ENCODE data around the gene ITGA5. TPM values are rescaled to one million over a fixed set of nuclear protein-coding genes. Genes with fewer than 3 reads are reported as not detected.

The ITGA5 gene
- total RNA-seq, 1 donor from 2014 or later = 52.3 TPM

DNA sequence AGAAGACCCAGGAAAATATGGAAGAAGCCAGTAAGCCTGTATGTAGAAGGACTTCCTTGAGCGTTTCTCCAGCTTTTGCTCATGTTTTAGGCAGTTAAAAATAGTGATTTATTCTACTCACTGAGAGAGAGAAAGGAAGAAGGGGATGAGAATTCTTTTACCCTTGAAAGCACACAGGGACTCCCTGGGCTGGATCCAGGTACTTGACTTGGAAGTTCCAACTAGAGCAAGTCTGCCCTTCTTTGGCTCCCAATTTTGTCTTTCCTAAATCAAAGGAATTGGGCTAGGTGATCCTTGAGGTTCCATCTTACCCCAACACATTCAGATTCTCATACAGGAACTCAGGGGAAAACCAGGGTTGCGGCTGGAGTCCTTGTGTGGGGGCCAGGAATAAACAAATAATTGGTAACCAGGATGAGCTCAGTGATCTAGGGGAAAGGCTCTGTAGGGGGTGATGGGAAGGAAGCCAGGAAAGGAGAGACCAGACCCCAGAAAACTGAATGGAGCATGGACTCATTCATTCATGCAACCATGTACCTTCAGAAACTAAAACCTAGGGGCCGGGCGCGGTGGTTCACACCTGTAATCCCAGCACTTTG is 11.5 kb upstream of the ITGA5 start:
- DNase-seq = no peak

GRCh38 chr12:54429014-54429471 is 10.0 kb upstream of the ITGA5 start:
- DNase-seq = no peak

DNA sequence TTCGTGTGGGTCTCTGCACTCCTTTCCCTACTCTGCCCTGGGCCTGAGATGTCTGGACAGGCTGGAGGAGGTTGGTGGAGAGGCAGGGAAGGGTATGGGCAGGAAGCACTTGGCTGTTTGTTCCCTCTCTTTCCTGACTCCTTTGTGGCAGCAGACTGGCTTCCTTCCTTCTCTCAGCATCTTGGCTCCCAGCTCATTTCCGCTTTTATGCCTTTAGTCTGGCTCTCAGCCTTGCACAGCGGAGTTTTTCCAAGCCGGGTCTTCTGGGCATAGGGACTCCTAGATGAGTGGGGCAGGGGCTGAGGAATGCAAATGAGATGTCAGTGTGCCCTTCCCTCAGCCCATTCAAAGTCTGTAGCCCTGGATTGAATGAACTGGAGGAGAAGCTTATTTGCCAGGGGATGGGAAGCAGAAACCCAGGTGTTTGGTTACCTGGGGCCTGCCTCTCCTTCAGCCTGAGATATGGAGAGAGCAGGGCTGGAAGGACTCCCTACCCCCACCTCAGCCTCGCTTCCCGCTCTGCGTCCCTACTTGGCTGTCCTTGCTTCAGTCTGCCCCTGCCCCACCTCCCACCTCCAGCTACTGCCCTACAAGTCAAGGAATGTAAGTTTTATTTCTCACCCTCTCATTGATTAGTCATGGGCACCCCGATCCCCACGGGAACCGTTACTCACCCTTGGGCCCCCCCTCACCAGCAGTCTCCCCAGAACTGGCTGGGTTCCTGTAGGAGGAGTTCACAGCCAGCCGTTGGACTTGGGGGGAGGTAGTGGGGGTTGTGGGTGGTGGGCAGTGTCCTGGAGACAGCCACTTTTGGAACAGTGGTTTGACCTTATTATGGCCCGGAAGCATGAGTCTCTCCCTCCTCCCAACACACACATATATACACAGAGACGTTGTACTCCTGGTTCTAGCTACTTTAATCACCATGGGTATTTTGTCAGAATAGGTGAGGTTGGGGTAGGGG is 9.3 kb upstream of the ITGA5 start:
- DNase-seq = peak; percentile 21

DNA sequence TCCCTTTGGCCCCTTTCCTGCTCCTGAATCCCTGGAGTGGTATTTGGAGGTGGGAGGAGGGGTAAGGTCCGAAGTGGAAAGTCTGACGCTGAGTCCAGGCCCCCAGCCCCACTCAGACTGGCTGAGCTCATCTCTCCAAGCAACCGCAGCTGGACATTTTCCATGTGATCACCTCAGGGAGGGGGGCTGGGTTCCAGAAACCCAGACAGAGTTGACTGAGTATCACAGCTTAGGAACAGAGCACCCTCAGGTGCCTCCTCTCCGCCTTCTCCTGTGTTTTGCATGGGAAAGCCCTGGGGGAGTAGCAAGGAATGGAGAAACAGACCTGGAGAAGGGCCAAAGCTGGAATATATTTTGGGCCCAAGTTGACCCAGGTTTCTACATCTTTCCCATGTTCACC is 8.0 kb upstream of the ITGA5 start:
- DNase-seq = peak; percentile 7

DNA sequence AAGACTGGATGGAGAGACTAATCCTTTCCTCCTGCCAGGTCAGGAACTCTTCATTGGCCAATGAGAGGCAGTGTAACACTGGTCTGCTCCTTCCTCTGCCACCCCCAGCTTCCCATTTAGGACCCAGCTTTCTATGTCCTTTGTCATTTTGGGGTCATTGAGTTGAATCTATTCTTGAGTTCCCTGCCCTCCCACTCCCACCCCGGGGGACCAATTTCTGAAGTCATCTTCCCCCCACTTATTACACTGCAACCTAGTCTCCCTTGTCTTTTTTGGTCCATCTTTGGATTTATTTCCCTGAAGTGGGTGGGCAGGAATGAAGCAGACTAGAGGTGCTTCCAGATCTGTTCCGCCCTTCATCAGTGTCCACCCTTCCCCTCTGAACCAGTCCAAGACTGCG is 7.6 kb upstream of the ITGA5 start:
- no peak for DNase-seq

DNA sequence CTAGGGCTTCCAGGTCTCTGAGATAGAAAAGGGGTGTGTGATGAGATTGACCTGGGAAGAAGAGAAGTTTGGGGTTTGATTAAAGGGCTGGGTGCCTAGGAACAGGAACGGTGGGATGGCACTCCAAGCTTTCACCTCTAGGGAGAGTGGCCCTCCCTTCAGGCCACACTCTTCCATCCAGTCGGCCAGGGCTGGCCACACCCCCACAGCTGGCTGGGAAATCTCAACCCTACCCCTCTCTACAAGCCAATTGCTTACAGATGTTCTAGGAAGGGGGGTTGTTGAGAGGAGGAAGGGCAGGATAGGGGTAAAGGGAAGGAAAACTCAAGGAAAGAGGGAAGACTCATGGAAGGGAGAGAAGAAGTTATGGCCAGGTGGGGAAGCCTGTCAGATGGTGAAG is 6.6 kb upstream of the ITGA5 start:
- peak; percentile 41 for DNase-seq

DNA sequence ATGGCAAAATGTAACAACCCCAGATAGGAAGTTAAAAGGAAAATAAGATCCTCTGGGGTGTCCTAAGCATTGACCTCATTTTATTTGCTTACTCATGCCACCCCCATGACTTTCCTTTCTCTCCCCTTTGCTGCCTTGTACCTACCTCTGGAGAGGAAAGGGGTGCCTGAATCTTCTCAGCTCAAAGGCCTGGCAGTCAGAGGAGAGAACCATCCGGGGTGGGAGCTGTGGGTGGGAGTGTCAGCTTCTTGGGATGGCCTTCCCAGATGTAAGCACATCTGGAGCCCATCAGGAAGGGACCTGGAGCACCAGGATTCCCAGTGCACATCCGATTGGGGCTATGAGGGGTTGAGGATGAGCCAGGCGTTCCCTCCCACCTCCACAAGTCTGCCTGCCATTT is 5.2 kb upstream of the ITGA5 start:
- peak; percentile 10 for DNase-seq

GRCh38 chr12:54423816-54424150 is 4.7 kb upstream of the ITGA5 start:
- no peak for DNase-seq

- no peak for DNase-seq
Measured at GRCh38 chr12:54421879-54422250, 2.8 kb upstream of the ITGA5 start.

DNA sequence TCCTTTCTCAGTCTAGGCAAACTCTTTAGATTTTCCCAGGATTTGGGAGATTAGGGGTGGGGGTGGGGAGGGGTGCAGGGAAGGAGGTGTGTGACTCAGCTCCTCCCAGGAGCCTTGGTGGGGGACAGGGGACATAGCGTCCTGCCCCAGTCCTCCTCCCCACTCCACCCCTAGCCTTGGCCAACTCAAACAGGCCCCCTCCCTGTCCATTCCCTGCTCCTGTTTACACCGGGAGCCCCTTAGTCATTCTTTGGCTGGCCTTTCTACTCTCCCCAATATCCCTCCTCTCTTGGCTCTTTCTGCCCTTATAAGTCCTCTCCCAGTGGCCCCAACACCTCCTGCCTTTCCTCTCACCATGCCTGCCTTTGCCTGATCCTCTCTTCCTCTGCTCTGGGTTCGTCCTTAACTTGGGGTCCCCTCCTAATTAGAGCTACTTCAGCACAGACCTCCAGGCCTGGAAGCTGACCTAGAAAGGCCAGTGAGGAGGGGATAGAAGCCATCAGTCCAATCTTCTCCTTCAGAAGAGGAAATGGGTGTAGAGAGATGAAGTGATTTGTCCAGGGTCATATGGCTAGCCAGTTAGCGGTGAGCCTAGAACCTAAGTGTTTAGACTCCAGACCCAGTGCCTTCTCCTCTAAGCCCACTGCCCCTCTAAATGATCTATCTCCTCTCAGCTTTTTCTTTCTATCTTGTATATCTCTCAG is 2.3 kb upstream of the ITGA5 start:
- no peak for DNase-seq

GRCh38 chr12:54420766-54421144 is 1.7 kb upstream of the ITGA5 start:
- no peak for DNase-seq

DNA sequence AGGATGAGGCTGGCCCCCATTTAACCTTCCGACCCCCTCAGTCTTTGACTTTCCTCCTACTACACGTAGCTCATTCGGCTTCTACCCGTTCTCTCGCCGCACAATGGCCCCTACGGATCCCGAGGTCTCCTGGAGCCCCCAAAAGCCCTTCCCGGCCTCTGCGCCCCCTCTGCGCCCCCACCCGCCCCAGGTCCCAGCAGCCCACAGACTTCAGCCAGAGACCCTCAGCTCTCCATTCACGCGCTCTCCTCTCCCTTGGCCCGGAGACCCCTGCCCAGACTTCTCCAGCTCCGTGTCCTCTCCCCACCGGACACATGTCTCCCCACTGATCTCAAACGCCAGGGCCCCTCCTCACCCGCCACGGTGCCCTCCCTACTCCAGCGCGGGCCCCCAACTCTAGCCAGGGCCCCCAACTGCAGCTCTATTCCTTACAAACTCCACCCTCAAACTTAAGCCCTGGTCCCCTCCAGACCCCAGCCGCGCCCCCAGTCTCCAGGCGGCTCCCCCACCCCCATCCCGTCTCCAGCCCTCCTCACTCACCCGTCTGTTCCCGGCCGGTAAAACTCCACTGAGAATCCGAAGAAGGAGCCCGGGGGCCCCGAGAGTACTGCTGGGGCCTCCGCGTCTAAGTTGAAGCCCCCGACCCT is 502 bp downstream of the ITGA5 start:
- DNase-seq = no peak

DNA sequence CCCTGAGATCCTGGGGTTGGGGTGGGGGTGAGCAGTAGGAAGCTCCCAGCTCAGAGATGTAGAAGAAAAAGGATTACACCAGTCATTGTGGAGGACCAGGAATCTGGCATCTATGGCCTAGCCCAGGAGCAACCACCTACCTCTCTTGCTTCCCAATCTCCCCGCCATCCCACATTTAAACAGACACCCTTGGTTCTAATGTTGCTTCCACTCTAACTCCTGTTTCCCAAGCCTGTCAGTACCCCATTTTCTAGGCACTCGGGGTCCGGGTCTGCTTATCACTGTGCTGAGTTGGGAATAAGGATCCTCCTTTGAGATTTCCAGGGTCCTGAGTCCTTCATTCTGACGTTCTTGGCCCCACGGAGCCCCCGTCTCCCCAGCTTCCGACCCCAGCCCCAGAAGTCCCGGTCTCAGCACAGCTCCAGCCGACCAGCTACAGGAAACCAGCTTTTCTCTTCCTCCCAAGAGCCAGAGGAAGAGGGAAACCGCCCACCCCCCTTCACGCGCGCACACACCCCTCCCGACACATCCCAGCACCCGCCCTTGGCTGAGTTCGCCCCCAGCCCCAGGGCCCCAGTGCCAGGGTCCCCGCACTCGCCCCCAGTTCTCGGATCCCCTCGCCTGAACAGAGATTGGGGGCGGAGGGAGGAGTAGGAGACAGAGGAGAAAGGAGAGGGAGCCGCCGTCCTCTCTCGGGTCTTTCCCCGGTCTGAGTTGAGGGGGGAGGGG is 1.2 kb downstream of the ITGA5 start:
- DNase-seq = peak; percentile 16

DNA sequence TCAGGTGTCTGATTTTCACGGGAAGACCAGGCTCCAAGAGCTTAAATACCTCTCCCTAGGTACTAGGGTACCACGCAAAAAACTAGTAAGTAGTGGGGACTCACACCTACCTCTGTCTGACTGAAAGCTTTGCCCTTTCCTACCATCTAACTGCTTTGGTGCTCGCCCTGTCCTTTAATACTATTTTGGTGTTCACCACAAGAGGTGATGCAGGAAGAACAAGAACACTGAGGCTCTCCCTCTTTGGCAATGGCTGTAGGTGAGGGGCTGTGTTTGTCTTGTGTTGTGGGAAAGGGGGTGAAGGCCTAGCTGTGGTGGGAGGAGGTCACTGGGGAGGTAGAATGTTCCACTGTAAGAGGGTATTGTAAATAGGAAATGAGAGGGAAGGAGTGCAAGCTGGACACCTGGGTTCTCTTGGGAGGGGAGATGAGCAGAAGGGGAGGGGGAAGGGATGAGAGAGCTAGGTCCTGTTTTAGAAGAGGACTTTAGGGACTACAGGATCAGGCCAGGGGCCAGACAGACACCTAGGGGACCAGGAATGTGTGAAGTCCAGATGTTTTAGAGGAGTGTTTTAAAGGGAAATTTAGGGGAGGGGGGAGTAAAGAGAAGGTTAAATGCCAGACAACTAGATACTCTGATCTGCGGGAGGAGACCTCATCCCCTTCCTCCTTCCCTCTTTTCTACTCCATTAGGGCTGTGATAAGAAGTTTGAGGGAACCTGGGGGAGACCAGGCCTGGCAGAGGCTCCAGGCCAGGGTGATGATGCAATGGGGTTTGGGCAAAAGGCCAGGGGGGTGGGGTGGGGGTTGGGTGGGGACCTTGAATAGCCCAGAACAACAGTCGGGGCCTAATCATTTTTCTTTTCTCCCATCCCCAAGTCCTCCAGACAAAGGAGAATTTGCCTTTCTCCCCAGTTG is 2.1 kb downstream of the ITGA5 start:
- no peak for DNase-seq

DNA sequence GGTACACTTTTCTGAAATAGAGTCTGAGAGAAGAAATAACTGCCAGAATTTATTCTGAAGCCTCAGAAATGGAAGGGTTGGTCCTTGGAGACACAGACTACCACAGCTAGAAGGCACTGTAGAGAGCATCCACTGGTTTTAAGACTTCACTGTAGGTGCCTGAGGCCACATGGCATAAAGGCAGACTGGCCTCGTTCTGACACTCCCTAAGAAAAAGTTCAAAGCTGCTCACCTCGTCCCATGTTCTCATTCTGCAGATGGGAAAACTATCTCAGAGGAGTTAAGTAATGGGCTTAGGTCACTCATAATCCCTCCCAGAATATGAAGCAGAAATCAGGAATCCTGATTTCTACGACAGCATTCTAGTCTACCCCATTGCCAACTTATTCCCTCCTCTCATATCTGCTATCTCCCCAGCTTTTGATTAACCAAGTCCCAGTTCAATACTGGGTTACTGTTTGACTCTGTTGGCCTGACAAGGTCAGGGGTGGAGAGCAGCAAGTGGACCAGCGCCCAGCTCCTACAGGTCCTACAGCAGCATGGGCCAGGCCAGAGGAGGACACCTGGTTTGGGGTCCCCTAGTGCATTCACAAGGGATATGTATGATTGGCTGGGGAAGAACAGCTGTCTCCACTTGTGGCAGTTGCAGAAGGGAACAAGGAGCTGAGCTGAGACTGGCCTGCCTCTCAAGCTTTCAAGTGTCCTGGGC is 3.7 kb downstream of the ITGA5 start:
- no peak for DNase-seq

- DNase-seq = no peak
Measured at GRCh38 chr12:54413284-54414190, 5.5 kb downstream of the ITGA5 start.

DNA sequence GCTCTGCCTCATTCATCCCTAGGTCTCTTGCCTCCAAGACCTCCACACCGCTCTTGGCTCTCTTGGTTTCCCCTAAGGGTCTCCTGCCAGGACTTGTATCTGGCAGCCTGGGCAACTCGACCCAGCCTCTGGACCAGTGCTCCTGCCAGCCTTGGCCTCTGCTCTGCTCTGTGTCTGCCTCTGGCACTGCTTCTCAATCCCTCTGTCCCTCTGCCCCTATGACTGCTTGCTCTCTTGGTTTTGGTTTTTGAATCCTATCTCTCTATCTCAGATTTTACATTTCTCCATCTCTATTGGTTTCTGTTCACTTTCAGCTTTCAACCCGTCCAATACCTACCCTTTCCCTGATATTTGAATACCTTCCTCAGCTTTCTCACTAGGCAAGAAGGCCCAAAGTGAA is 6.3 kb downstream of the ITGA5 start:
- DNase-seq = no peak

DNA sequence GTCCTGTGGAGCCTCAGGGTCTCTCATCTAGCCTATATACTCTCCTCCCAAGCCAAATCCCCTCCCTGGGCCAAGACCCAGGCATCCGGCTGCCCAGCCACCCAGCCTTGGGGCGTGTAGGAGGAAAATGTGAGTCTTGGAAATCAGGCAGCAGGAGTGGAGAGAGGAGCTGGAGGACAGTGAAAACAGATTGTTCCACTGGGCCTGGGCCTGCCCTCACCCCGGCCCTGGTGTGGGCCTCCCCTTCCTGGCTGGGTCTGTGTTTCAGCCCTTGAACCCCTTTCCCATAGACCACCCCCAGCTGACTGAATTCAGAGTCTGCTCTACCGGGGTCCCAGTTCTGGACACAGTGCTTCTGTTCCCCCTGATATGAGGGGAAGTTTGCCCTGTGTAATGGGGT is 6.7 kb downstream of the ITGA5 start:
- no peak for DNase-seq
